Pancreas (tissue), 10 donors: ENCODE results near the gene GLIS2. TPM values are rescaled to one million over a fixed set of nuclear protein-coding genes. Genes with fewer than 3 reads are reported as not detected.

Source experiments
- ATAC-seq, 4 donors: fragments of 200-7000 bp; cut with Tn5 transposase; one replicate each; pipeline versions ENCODE4 v1.8.0 to v1.9.1; 2020; ENCODE audit warnings: mild to moderate bottlenecking in 4 of 4, moderate library complexity in 4 of 4
- DNase-seq, 6 donors: peaks; one replicate each; pipeline ENCODE4 v3.0.0-alpha.2; 2020
- FAIRE-seq: peaks from 2 replicates; lab custom pipeline; 2012; peaks lifted over from hg19 to GRCh38; lab: Jason Lieb, UNC
- H3K27ac ChIP-seq, 4 donors: fragments of 200-600 bp; sonication (generic); 1 replicate in 3 of 4; 2 replicates in 1 of 4; pipeline versions ENCODE4 v1.5.0 to v1.8.0; 2020
- H3K27me3 ChIP-seq, 4 donors: fragments of 200-600 bp; one replicate each; pipeline ENCODE4 v1.8.0; 2021
- H3K36me3 ChIP-seq, 3 donors: fragments of 200-600 bp; sonication (generic) in 1 of 3; one replicate each; pipeline versions ENCODE4 v1.5.0 to v1.8.0; 2020 to 2021
- H3K4me1 ChIP-seq, 3 donors: fragments of 200-600 bp; one replicate each; pipeline ENCODE4 v1.8.0; 2021
- H3K4me3 ChIP-seq, 4 donors: fragments of 200-600 bp; sonication (generic) in 2 of 4; one replicate each; pipeline versions ENCODE4 v1.5.0 to v1.8.0; 2020 to 2021
- H3K9me3 ChIP-seq, 4 donors: fragments of 200-600 bp; one replicate each; pipeline ENCODE4 v1.8.0; 2021
- CTCF ChIP-seq, 4 donors: fragments of 200-600 bp; sonication (generic) in 3 of 4; IDR thresholded peaks; one replicate each; pipeline versions ENCODE4 v1.5.0 to v1.8.0; 2021; ENCODE audit warnings: antibody characterized with exemption in 4 of 4
- WGBS, 2 donors: extraction: QIAGEN DNeasy Blood & Tissue Kit; methylation state at CpG; one replicate each; pipeline ENCODE4 v1.1.7; 2013; 5-methylcytosine and 5-hydroxymethylcytosine counted together
- intact Hi-C, 3 donors: fragments of 100-400 bp; cut with DNase I; formaldehyde crosslinking; loops; one replicate each; pipeline versions ENCODE4 v1.11.1 to v1.14.2; 2022
- polyA plus RNA-seq, 2 donors: library from polyadenylated mRNA; stranded (reverse); fragments of 200-250 nt; gene quantifications; one replicate each; pipeline ENCODE4 v1.2.3, GENCODE V29; 2013
- total RNA-seq, 6 donors: library from RNA; stranded (reverse); fragmentation: NEBNext Ultra II Directional in 4 of 6; extraction: Animal tissue kit (Norgen Biotek cat#: 25700) in 4 of 6; gene quantifications; one replicate each; pipeline versions ENCODE4 v1.2.1 to v1.2.4, GENCODE V29; 2021 to 2023
- donor health status: healthy with polysubstance abuse.
- donor health status: DM: no; HTN: no; CAD: no; lungs with moderate emphysema.
- donor health status: DM: no; HTN: no; CAD: no.
- donor health status: control.
- donor health status: control.
- donor health status: Bipolar disorder and iron deficiency.
- donor health status: DM: yes; HTN: yes; CAD: no.
- donor health status: DM: no; HTN: no; CAD: no.
- donor health status: DM: no; HTN: no; CAD: no.
- donor health status: DM: yes; HTN: yes; CAD: no.

The GLIS2 gene
- total and polyA plus RNA-seq, 8 donors, result 5.5 to 15.1 (median 10.9) TPM

DNA sequence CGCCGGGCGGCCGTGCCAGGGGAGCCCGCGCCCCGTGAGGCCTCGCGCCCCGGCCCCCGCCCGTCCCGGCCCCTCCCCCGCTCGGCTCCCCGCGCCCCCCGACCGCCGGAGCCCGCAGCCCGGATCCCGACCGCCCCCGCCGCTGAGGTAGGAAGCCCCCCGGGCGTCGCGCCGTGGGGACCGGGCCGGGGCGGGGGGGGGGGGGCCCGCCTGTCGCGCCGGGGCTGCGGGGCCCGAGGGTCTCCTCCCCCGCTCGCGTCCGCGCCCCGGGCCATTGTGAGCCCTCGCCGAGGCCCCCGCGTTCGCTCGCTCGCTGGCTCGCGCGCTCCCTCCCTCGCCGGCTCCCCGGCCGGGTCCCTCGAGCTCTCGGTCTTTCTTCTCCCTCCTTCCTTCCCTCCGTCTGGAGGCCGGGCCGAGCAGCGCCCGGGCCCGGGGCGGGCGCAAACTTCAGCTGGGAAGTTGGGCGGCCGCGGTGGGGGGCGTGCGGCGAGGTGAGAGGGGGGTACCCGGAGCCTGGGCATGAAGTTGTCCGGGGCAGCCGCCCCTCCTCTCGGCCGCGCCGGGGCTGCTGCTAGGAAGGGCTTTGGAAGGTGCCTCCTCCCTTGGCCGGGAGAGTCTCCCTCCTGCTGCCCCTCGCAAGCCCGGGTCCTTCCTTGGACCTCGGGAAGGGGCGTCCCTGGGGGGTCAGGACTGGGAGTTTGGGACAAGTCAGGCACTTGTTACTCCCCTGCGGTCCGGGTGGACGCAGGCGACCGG, 419 bp downstream of the GLIS2 start:
- peaks cover 7 to 23% (median 17%) of the 10 kb centered on the region in 3 donors for H3K4me1 ChIP-seq

DNA sequence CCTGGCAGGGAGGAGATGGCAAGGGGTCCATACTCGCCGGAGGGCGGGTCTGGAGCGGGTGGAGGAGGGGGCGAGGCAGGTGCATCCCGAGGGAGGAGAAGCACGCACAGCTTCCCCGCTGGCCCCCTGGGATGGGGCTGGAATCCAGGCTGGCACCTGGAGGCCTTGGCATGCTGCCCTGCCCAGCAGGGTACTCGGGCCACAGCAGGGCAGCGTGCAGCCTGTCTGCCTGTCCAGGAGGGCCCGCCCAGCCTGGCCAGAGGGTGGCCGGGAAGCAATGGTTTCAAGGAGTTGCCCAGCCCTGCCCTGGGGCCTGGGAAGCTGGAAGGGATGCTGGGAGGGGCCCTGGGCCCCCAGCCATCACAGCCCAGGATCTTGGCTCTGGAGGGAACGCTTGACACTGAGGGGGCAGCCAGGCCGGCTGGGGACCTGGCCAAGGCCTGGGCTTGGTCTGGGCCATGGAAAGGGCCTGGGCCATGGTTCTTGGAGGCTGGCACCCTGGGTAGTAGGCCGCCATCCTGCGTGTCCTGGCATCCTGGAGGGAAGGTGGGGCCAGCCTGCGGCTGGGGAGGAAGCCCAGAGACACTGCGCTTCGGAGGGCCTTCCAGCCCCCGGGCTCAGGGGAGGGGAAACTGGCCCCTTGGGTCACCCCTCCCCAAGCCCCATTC, 1.1 kb downstream of the GLIS2 start:
- intact Hi-C loops, result no loop called here
- WGBS, 2 donors, result 6 to 30% methylated on average over 15 to 20 of the region's 20 CpGs
- H3K36me3 ChIP-seq, result no peaks in the 10 kb centered on the region
- TF ChIP-seq CTCF (IDR thresholded peaks at IDR 0.05), result no peak
- peak overlapping the region; percentile 29 to 79 (median 66) for H3K4me3 ChIP-seq
- H3K27ac ChIP-seq, result peak overlapping the region; percentile 71 to 87 (median 83)
- H3K9me3 ChIP-seq, result no peaks in the 10 kb centered on the region
- no peaks in the 10 kb centered on the region for H3K27me3 ChIP-seq
- DNase-seq (peak; percentile 72 to 94 (median 86)), FAIRE-seq (no peak), ATAC-seq (peak; percentile 39 to 61 (median 55))
- peaks cover 7 to 23% (median 17%) of the 10 kb centered on the region in 3 donors for H3K4me1 ChIP-seq

More for the DNA sequence above, 419 bp downstream of the GLIS2 start:
- intact Hi-C loops, result no loop called here
- Histone ChIP-seq H3K9me3 (no peaks in the 10 kb centered on the region), H3K36me3 (no peaks in the 10 kb centered on the region), H3K4me3 (peak overlapping the region; percentile 29 to 79 (median 66)), H3K27ac (peak overlapping the region; percentile 71 to 87 (median 83)), H3K27me3 (no peaks in the 10 kb centered on the region)
- TF ChIP-seq CTCF (IDR thresholded peaks at IDR 0.05), result no peak
- no peak for FAIRE-seq
- DNase-seq, result peak in 2 of 6 donors; percentile 77 to 81
- ATAC-seq, result peak in 1 of 4 donors; percentile 0
- WGBS, 2 donors, result 1 to 2% methylated on average over 25 to 82 of the region's 93 CpGs

DNA sequence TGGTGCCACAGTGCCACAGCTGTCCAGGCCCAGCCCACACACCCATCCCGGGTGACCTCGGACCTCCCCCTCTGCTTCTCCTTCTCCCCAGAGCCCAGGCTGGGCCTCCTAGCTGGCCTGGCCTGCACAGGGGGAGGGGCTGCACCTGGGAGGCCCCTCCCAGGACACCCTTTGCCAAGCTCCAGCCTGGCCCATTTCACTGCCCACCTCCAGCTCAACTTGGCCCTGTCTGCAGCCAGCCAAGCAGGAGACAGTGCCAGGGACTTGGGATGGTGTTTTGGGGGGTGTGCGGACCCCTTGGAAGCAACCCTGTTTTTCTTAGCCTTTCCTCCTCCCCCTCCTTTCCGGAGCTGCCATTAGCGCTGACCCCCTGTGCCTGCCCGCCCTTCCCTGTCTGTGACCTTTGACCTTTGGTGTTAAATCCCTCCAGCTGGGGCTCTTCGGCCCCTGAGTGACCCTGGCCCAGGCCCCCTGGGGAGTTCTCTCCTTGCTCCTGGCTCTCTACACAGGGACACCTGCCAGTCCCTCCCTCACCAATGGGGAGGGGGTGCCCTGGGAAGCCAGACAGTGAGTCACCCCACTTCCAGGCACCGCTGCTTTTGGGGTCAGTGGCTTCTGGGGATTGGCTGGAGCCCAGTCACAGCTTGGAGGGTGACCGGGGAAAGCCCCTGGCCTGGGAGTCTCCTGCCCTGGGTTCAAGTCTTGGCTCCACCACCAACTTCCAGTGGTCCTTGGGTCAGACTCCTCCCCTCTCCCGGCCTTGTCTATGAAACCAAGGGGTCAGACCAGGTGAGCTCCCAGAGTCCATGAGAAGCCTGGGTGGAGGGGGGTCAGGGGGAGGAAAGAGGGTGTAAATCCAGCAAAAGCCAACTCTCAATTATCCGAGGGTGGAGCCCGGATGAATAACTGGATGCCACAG, 1.9 kb downstream of the GLIS2 start:
- peak overlapping the region in 2 of 4 donors; percentile 65 to 67 for H3K4me3 ChIP-seq
- H3K9me3 ChIP-seq, result no peaks in the 10 kb centered on the region
- DNase-seq, result peak in 3 of 6 donors; percentile 40 to 63 (median 45)
- WGBS, 2 donors, result 44 to 48% methylated on average over 12 of the region's 12 CpGs
- peaks cover 7 to 23% (median 17%) of the 10 kb centered on the region in 3 donors for H3K4me1 ChIP-seq
- peak overlapping the region; percentile 71 to 87 (median 83) for H3K27ac ChIP-seq
- no peaks in the 10 kb centered on the region for H3K36me3 ChIP-seq
- no peak for ATAC-seq
- no peak for FAIRE-seq
- intact Hi-C loops, result no loop called here
- no peak for TF ChIP-seq CTCF (IDR thresholded peaks at IDR 0.05)
- no peaks in the 10 kb centered on the region for H3K27me3 ChIP-seq

DNA sequence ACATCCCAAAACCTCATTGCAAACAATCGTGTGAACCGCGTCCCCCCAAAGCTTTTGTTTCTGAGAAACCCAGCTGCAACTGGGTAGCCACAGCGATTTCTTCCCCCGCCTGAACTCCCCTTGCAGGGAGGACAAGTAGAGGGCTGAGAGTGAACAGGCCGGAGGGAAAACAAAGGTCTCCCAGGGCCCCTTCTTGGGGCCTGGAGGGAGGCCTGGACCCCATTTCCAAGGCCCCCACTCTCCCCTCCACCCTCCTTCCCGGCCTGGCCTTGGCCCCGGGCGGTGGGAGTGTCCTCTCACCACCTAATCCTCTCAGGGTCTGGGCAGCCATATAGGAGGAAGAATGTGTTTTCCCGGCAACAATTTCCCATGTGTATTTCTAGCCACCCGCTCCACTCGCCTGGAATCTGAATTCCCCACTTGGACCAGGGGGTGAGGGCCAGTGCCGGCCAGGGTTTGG, 2.6 kb downstream of the GLIS2 start:
- intact Hi-C loops, result no loop called here
- Histone ChIP-seq H3K4me3 (no peak overlapping the region), H3K9me3 (no peaks in the 10 kb centered on the region), H3K4me1 (peaks cover 7 to 25% (median 17%) of the 10 kb centered on the region in 3 donors), H3K36me3 (no peaks in the 10 kb centered on the region), H3K27ac (peak overlapping the region; percentile 38 to 87 (median 83)), H3K27me3 (no peaks in the 10 kb centered on the region)
- FAIRE-seq (no peak), DNase-seq (peak in 1 of 6 donors; percentile 12), ATAC-seq (no peak)
- no peak for TF ChIP-seq CTCF (IDR thresholded peaks at IDR 0.05)
- WGBS, 2 donors, result 70 to 73% methylated on average over 13 of the region's 13 CpGs
